ENCODE results near the gene C2orf76.

GRCh38 chr2:119366649-119367471 is at the start of gene C2orf76, which contains the start of gene DBI:
- TF ChIP-seq EP300 (IDR thresholded peaks at IDR 0.05; ENCODE audit: low read depth) (peak; percentile 55), CTCF (IDR thresholded peaks at IDR 0.05) (no peak)
